GM21717 (cell line): ENCODE results near the gene GUCA2A.
"Not testable (repeated sequence)": the region's sequence is repeated elsewhere in the genome, so short reads cannot be mapped to it uniquely, and the experiment has no call there.

Source experiments
- ATAC-seq: cut with Tn5 transposase; IDR thresholded peaks from one replicate; pipeline ENCODE4 v1.9.1; 2021; ENCODE audit warnings: mild to moderate bottlenecking, moderate library complexity; ENCODE audit not compliant: unreplicated experiment

The GUCA2A gene, protein sequence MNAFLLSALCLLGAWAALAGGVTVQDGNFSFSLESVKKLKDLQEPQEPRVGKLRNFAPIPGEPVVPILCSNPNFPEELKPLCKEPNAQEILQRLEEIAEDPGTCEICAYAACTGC

DNA sequence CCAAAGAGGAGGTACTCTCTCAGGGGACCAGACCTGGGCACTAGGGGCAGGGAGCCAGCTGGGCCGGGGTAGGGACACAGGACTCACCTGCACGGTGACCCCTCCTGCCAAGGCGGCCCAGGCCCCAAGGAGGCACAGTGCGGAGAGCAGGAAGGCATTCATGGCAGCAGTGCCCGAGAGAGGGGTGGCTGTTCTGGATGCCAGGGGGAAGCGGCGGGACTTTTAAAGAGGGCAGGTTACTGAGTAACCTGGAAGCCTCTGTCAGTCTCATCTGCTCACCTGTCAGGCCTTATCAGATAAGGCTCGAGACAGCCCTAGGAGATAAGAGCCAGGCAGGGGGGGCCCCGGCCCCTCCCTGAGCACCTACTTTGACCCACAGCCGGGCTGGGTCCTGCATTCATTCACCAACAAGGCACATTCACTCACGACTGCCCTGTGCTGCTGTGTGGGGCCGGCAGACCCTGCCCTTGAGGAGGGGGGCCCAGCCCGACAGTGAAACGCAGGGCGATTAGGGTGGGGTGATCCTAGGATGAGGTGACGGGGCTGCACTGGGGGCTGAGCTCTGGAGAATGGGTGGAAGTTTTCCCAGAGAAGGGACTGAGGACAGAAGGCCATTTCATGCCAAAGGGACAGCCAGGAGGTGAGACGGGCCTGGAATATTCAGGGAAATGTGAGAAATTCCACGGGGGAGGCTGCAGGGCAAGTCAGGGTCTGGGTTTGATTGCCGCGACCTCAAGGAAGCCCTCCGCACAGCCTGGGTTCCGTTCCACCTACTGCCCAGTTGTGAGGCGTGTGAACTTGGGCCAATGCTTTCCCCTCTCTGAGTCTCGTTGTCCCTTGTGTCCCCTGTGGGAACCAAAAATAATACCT lies at the start of gene GUCA2A:
Gene GUCA2A, minus strand, starts transcription at position 195 of the 870 bp plus-strand sequence. Its CDS starts 33 bp downstream, at position 162.
- no peak for ATAC-seq

DNA sequence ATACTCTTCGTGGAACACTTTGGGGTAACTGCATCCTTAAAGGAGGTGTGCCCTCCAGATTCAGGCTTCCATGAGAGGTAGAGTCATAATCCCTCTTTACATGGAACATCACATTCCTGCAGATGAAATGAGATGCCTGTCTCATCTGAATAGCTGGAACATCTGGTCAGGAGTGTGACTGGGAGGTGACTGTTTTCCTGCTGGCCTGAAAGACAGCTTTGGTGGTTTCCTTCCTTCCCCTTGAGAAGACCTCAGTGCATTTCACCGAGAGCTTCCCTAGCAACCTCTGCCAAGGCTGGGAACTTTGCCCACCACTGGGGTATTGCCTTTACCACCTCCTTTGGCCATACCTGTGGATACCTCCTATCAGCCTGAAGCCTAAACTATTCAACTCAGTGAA lies 46.7 kb upstream of the GUCA2A start:
- no peak for ATAC-seq

DNA sequence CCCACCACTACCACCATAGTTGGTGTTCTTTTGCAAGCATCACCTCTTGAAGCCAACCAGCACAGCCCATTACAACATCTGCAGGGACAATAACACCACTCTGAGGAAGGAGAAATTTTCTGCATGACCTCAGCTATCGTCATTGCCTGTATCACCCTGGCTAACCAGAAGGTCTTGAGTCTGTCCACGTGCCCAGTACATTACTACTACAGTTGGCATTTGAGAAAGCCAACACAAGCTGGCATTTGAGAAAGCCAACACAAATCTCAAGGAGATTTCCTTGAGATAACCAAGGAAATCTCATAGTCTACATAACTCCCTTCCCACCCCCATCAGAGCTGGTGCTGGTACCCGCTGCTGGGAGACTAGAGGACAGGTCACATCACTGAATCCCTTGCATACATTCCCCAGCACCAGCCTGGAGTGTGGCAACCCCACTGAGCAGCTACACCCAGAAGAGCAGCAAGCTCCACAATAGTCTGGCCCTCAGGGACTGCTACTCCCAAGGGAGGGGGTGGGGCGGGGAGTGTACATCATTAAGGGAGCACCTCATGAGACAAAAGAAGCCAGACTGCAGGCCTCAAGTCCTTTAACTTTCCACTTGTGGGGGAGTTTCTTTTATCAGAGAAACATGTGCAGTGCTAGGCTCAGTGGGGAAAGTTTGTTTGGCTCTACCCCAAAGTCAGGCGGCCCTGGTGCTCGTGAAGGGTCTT lies 46.0 kb upstream of the GUCA2A start:
- no peak for ATAC-seq

DNA sequence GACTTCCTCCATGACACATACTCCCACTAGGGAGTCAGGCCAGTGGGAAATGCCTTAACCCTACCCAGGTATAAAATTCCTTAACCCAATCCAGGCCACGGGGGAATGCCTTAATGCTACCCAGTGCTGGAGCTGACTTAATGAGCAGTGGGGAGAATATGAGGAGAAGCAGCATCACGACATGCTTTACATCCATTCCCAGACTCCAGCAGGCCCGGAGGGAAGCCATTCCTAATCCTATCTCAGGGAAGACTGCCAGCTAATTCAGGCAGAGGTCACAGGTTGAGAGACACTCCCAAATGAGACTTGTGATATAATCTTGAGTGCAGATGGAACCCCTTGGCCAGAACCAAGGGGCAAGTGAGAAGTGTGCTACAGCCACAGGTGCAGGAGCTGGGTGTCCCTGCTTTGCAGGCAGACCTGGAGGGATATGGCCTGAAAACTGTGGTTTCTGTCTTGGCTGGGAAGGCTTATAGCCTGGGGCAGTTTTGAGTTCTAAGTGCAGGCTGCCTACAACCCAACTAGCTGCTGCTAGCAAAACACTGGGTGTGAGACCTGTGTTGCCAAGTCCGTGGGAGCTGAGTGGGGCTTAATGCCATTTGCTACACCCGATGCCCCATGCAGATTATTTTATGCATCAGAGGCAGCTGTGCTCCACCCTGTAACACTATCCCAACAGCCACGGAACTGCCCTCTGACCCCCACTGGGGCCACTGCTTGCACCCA lies 45.1 kb upstream of the GUCA2A start:
- ATAC-seq = no peak

DNA sequence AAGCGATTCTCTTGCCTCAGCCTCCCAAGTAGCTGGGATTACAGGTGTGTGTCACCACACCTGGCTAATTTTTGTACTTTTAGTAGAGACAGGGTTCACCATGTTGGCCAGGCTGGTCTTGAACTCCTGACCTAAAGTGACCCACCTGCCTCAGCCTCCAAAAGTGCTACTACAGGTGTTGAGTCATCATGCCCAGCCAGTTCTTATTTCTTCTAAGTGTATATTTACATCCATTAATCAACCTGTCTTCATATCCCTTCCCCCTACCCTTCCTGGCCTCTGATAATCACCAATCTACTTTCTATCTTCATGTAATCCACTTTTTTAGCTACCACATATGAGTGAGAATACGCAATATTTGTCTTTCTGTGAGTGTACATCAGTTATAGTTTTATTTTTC lies 42.4 kb upstream of the GUCA2A start:
- ATAC-seq = not testable (repeated sequence)

DNA sequence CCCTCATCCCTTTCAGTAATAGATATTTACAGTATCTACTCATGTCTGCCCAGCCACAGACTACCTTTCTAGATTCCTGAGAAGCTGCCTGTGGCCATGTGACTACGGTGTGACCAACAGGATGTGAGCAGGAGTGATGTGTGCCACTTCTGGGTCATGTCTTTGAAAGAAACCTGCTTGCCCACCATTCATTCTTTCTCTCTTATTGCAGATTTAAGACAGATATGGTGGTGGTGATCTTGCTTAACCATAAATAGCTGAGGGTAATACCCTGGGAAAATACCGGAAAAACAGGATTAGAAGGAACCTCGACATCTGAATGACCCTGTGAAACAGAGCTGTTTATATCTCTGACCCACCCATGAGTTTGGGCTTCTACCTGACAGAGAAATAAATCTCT lies 41.6 kb upstream of the GUCA2A start:
- ATAC-seq = no peak

DNA sequence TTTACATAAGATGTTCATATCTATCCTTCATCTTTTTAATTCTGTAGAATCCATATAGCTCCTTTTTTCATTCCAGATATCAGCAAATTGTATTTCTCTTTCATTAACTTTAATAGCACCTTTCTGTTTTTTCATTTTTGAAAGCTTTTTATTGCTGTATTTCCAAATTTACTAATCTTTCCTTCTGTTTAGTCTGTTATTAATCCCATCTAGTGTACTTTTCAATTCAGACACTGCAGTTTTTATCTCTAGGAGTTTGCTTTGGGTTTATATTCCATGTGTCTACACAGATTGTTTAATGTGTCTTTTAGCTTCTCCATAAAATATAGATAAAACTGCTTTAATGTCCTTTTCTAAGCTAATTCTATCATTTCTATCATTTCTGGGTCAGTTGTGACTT lies 37.4 kb upstream of the GUCA2A start:
- no peak for ATAC-seq

DNA sequence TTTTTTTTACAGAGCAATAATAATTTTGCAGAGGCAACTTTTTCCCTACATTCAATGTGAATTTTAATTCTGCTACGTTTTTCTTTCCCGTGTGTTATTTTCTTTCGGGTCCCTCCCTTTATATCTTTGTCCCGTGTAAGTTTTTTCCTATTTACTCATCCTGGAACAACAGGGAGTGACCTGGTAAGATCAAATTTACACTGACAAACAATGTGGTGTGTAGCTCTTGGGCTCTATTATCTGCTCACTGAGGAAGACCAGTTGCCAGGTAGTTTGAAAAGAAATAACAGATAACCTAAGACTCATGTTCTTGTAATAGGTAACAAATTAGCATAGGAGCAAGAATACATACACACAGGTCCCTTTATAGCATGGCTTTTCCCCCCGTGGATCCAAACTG lies 33.7 kb upstream of the GUCA2A start:
- no peak for ATAC-seq

DNA sequence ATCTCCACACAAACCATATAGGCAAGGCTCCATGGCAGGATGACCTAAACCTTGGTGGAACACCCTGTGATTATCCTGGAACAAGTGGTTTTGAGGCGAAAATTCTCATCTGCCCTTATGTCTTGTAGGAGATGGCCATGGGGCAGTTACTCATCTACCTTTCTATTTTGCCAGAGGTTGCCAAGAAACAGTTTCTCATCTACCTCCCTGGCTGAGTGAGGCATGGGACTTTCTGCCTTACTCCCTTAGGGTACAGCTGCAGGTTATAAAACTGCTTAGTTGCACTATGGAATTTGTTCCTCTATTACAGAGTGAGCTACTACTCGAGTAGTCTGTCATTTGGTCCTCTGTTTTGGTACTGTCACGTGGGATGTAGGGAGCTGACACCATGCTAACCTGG lies 31.3 kb upstream of the GUCA2A start:
- ATAC-seq = no peak

DNA sequence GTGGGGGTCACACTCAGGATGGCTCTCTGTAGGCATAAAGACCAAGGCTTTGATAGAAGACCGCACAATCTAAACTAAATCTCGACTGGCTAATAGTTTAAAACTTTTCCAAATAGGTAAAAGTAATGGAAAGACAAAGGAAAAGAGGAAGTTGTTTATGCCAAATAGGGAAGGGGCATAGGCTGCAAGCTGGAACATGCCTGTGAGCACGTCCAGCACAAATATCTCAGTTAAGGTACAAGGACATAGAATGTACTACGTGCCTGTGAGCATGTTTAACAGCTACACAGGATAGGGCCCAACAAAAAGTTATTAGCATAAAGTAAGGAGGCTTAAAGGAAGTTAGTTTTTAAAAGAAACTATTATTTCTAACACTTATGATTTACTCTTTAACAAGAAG lies 27.6 kb upstream of the GUCA2A start:
- no peak for ATAC-seq

DNA sequence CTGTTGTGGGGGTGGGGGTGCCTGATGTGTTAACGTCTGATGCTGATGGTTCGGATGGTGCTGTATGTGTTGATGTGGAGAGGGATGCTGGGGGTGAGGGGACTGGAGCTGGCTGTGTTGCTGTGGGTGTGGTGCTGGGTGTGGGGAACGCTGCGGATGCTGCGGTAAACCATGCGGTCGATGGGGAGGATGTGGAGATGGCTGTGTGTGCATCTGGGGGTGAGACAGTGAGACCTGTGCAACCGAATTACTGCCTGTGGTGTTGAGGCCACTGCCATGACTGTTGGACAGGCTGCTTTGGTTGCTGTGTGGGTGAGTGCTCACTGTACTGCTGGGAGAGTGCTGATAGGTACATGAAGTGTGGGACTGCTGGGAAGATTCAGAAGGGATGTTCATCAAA lies 26.8 kb upstream of the GUCA2A start:
- no peak for ATAC-seq

DNA sequence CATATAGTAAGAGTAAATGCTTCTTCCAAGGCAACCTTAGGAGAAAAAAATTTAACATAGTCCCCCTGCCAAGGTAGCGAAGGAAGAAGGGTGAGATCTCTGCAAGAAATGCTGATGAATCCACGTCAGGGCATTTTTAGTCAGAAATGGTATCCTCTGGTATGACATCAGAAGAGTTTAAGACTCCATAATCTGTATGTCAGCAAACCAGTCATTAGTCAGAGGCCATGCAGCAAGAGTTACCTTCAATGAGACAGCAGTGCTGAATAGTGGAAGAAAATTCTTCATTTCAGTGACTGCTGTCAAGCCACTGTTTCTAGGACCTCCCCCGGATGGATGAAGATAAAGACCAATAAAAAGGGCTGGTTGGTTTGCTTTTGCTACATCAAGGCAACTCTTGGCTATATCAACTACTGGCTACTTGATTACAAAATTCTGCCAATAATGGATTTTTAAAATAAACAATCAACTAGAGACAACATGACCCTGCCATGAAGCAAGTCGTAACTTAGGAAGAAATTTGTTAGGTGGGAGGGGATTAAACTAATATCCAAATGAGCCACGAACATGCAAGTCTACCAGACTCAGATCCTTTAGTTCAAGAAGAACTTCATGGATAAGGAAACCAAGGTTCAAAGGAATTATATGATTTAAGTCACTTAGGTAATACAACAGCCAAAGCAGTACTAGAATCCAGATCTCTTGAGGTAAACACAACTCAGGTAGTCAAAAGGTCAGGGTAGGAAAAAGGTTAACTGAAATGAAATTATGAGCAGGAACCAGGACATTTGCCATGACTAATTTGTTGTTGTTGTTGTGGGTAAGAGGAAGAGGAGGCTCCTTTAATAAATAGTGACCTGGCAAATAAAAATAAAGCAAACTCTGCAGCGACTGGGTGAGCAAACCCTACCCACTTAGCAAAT lies 25.6 kb upstream of the GUCA2A start:
- ATAC-seq = no peak

DNA sequence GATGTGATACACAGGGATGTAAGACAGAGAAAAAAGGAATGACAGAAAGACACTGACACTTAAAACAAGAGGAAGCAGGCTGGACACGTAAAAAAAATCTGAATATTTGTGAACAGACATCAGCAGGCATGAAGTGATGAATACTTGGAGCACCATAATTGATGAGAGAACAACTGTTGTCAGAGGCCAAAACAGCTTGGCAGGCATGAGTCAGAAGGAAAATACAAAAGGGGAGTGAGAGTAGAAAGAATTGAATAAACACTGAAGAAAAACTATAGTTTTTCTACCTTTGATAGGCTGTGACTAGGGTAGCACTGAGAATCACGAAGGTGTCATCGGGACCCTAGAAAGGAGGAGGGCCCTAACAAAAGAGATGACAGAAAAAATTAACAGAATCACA lies 21.6 kb upstream of the GUCA2A start:
- no peak for ATAC-seq

DNA sequence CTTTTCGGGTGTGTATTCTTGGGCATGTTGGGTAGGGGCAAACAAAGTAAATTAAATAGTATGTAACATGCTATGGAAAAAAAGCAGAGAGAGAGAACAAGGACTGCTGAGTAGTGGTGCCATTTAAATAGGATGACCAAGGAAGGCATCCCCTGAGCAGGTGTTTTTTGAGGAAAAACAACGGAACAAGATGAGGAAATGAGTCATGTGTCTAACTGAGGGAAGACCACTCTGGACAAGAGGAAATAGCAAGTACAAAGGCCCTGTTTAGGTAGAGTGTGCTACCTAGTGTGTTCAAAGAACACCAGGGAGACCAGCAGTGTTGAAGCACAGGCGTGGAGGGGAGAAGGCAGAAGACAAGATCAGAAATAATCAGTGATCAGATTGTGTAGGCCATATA lies 20.1 kb upstream of the GUCA2A start:
- ATAC-seq = no peak

DNA sequence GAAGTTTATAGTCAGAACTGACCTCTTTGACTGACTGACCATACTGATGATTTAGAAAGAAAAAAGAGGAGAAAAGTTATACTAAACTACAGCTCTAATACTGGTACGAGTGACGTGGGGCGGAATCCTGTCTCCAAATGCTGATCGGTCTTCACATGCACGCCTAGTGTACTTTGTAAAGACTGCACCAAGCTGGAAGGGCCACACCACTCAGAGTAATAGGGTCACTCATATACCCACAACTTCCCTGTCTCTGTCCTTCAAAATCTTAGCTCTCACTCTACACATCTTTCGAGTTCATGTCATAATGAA lies 19.4 kb upstream of the GUCA2A start:
- ATAC-seq = no peak

DNA sequence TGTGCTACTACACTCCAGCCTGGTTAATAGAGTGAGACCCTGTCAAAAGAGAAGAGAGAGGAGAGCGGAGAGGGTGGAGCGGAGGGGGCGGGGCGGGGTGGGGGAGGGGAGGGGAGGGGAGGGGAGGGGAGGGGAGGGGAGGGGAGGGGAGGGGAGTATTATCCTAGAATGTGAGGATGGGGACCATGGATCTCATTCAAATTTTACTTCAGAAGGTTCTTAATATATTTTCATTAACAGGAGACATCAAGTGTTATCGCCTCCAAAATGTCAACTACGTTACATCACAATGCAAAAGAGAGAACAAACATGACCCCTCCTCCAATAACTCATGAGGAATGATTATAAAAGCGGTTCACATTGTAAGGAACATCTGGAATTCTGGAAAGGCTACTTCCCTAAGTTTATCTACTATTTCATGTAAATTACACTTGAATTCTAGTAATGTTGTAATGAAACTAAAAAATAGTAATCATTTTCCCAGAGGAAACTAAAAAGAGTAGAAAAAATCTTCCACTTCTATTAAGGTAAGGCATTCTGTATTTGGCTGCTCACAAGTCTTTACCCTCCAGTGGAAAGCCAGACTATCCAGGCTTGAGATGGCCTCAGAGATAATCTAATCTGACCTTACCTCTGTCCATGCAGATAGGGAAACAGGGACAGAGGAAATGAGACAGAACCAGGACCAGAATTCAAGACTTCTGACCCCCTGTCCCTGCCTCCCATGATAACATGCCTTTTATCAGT lies 18.8 kb upstream of the GUCA2A start:
- ATAC-seq = no peak

DNA sequence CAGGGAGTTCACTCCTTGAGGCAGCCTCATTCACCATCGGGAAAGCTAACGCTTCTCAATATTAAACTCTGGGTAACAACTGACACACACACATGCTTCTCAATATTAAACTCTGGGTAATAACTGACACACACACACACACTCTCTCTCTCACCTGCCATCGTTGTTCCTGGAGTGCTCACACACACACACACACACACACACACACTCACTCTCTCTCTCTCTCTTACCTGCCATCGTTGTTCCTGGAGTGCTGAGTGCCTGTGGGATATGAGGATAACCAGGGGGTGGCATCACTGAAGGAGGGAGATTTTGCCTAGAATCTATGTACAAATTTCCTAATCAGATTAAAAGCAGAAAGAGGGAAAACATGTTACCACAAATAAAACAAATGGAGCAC lies 17.1 kb upstream of the GUCA2A start:
- ATAC-seq = no peak

DNA sequence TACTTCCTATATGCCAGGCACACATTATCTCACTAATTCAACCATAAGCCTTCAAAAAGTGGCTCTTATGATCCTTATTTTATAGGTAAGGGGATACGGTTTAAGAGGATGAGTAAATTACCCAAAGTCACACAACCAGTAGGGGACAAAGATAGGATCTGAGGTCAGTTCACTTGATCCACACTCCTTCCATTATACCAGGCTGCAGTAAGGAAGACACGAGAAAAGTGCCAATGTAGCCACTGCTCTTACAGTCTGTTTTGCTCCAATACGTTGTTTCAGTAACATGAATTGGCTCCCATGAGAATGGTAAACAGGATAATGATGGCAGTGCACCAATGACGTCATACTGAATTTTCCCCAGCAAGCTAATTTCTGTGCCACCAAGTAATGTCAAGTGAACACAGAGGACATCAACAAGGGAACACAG lies 15.4 kb upstream of the GUCA2A start:
- no peak for ATAC-seq

DNA sequence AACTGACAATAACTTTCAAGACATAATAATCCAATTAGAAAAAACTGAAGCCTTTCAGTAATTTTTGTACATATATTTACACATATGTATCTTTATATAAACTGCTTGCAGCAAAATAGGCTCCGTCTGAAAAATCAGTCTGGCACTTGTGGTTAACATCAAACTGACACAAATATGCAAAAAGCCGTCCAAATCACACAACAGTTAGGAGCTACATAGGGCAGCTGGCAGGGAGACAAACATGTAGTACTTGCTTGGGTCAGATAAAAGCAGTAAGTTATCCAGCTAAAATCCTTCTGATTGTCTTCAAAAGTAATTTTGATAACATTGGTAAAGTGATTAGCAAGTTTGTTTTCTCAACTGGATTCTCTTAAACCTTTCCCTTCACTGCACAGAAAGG lies 14.7 kb upstream of the GUCA2A start:
- ATAC-seq = no peak

DNA sequence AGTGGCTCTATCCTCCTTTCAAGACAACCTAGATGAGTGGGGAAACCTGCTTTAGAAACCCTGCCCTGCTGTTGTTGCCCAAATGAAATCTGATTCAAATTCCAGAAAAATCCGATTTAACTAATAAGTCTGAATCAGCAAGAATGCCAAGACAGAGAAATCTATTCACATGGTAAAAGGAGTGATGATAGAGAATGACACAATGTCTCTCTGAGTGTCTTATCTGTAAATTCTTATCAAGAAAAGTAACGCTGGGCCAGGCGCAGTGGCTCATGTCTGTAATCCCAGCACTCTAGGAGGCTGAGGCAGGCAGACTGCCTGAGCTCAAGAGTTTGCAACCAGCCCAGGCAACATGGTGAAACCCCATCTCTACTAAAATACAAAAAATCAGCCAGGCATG lies 13.7 kb upstream of the GUCA2A start:
- no peak for ATAC-seq
